ENCODE results near the gene MVB12B. TPM values are rescaled to one million over a fixed set of nuclear protein-coding genes. Genes with fewer than 3 reads are reported as not detected.

The MVB12B gene
- total RNA-seq, 1 donor from 2014 or later, result 12.8 TPM

DNA sequence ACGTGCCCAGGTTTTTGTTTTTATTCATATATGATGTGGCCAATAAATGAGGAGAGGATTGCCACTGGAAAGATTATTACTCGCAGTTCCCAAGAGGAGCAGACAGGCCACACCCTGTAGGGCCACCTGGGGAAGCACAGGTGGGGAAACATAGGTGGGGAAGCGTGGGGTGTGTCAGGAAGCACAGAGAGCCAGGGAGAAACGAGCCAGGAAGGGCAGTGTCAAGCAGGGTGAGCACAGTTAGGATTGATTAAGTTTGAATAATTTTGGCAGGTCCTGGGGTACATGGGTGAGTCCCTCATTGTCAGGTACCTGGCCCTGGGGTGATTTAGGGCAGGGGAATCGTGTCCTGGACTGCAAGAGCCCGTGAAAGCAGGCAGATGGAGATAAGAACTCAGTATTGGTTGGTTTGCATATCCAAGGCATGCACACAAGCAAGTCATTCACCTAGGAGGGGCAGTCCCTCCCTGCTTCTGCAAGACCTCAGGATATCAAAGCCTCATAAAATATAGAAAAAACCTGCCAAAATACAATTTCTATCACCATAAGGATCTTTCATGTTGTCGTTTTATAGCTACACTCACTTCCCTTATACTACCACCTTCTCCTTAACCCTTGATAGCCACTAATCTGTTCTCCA, 22.4 kb downstream of the MVB12B start:
- no peaks in the 10 kb centered on the region for H3K9me3 ChIP-seq (ENCODE audit: insufficient read depth, low read depth, low read length)
- H3K4me3 Mint-ChIP-seq (ENCODE audit: unreplicated experiment), result no peak overlapping the region
- TF ChIP-seq, protein P1, sequence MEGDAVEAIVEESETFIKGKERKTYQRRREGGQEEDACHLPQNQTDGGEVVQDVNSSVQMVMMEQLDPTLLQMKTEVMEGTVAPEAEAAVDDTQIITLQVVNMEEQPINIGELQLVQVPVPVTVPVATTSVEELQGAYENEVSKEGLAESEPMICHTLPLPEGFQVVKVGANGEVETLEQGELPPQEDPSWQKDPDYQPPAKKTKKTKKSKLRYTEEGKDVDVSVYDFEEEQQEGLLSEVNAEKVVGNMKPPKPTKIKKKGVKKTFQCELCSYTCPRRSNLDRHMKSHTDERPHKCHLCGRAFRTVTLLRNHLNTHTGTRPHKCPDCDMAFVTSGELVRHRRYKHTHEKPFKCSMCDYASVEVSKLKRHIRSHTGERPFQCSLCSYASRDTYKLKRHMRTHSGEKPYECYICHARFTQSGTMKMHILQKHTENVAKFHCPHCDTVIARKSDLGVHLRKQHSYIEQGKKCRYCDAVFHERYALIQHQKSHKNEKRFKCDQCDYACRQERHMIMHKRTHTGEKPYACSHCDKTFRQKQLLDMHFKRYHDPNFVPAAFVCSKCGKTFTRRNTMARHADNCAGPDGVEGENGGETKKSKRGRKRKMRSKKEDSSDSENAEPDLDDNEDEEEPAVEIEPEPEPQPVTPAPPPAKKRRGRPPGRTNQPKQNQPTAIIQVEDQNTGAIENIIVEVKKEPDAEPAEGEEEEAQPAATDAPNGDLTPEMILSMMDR (IDR thresholded peaks at IDR 0.05; ENCODE audit: insufficient read depth, low read depth, low read length), result no peak
- TF ChIP-seq EZH2 (IDR thresholded peaks at IDR 0.05; ENCODE audit: insufficient read depth, low read length), result no peak
- peaks cover 8% of the 10 kb centered on the region for H4K20me1 ChIP-seq (ENCODE audit: insufficient read depth, low read length)
- H3K9me3 Mint-ChIP-seq (ENCODE audit: unreplicated experiment), result peaks cover 1% of the 10 kb centered on the region
- no peak for FAIRE-seq
- no peaks in the 10 kb centered on the region for H3K27me3 Mint-ChIP-seq (ENCODE audit: low read depth, unreplicated experiment)
- no peak overlapping the region for H3K4me3 ChIP-seq (ENCODE audit: insufficient read depth, low read depth, low read length)
- H3K4me1 ChIP-seq (ENCODE audit: insufficient read depth, low read length), result no peaks in the 10 kb centered on the region
- DNase-seq (ENCODE audit: low read depth), result no peak
- no peaks in the 10 kb centered on the region for H3K36me3 ChIP-seq (ENCODE audit: insufficient read depth, low read length)
- no peak overlapping the region for H3K27ac ChIP-seq (ENCODE audit: low read depth, low read length)
- H3K4me1 Mint-ChIP-seq (ENCODE audit: low read depth, unreplicated experiment), result peaks cover 8% of the 10 kb centered on the region
- no peak overlapping the region for H3K4me2 ChIP-seq (ENCODE audit: low read length)
- H3K27ac Mint-ChIP-seq (ENCODE audit: unreplicated experiment), result no peak overlapping the region
- no peak overlapping the region for H2AFZ ChIP-seq (ENCODE audit: low read depth, low read length)
- H3K36me3 Mint-ChIP-seq (ENCODE audit: low read depth, unreplicated experiment), result peaks cover 14% of the 10 kb centered on the region
- H3K27me3 ChIP-seq (ENCODE audit: insufficient read depth, low read length), result no peaks in the 10 kb centered on the region
- peaks cover 3% of the 10 kb centered on the region for H3K79me2 ChIP-seq (ENCODE audit: insufficient read depth, low read length)
- H3K9ac ChIP-seq (ENCODE audit: low read length), result no peak overlapping the region

DNA sequence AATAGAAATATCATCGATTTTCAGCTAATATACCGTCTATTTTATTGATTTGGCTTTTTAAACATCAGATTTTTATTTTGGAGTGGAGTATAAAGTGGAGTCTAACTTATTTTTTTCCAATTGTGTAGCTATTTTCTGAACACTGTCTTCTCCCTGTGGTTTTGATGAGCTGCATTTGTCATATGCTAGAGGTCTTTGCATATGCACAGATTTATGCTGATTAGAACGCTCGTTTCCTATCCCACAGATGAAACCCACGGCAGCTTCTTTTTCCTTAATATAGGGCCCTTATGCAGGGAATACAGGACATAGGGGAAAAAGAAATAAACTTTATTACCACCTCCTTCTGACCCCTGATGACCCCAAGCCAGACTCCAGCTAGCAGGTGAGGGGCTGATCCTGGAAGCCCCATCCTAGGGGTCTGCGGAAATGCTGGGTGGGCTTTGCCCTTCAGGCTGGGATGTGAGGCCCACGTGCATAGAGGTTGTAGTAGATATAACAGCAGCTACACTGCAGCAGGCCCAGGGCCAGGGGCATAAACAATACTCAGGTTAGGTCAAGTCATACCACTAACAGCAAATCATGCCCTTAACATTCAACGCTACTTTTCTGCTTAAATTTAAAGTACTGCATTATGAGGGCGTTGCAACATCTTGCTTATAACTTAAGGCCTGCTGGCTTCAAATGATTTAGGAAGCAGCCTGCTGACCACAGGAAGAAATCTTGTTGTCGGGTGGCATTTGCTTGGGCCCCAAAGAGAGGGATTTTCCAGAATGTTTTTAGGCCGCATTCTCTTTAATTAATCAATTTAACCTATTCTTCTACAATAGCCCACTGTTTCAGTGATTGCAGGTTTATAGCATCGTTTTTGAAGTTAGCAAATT, 28.5 kb downstream of the MVB12B start:
- Histone ChIP-seq H3K4me2 (ENCODE audit: low read length) (no peak overlapping the region), H3K4me1 (ENCODE audit: insufficient read depth, low read length) (no peaks in the 10 kb centered on the region), H3K9ac (ENCODE audit: low read length) (no peak overlapping the region), H3K9me3 (ENCODE audit: insufficient read depth, low read depth, low read length) (no peaks in the 10 kb centered on the region), H3K79me2 (ENCODE audit: insufficient read depth, low read length) (peaks cover 13% of the 10 kb centered on the region), H3K27me3 (ENCODE audit: insufficient read depth, low read length) (no peaks in the 10 kb centered on the region), H3K4me3 (ENCODE audit: insufficient read depth, low read depth, low read length) (no peak overlapping the region), H3K27ac (ENCODE audit: low read depth, low read length) (no peak overlapping the region), H3K36me3 (ENCODE audit: insufficient read depth, low read length) (no peaks in the 10 kb centered on the region), H2AFZ (ENCODE audit: low read depth, low read length) (no peak overlapping the region), H4K20me1 (ENCODE audit: insufficient read depth, low read length) (no peaks in the 10 kb centered on the region)
- Mint-ChIP-seq H3K27me3 (ENCODE audit: low read depth, unreplicated experiment) (no peaks in the 10 kb centered on the region), H3K9me3 (ENCODE audit: unreplicated experiment) (peaks cover 4% of the 10 kb centered on the region), H3K27ac (ENCODE audit: unreplicated experiment) (no peak overlapping the region), H3K36me3 (ENCODE audit: low read depth, unreplicated experiment) (peaks cover 6% of the 10 kb centered on the region), H3K4me1 (ENCODE audit: low read depth, unreplicated experiment) (peaks cover 4% of the 10 kb centered on the region), H3K4me3 (ENCODE audit: unreplicated experiment) (no peak overlapping the region)
- TF ChIP-seq, protein P1 (IDR thresholded peaks at IDR 0.05; ENCODE audit: insufficient read depth, low read depth, low read length), result no peak
- TF ChIP-seq EZH2 (IDR thresholded peaks at IDR 0.05; ENCODE audit: insufficient read depth, low read length), result no peak
- FAIRE-seq (no peak), DNase-seq (ENCODE audit: low read depth) (no peak)

Data from astrocyte (in vitro differentiated cells and primary cell).